CD4-positive, alpha-beta T cell treated with Interleukin-15 for 1 hour (primary cell): ENCODE data around the gene STX16.
A peak's percentile ranks its signal among the peaks of the same experiment; 100 is the strongest.

ENCODE experiments used
- DNase-seq: peaks from one replicate; pipeline ENCODE4 v3.0.0-alpha.2; 2020

STX16 gene

GRCh38 chr20:58678806-58679205, 27.7 kb downstream of the STX16 start:
- DNase-seq = no peak

- no peak for DNase-seq
These were observed 31.8 kb downstream of the STX16 start for GRCh38 chr20:58682656-58683531.

GRCh38 chr20:58684291-58684690, 33.2 kb downstream of the STX16 start:
- no peak for DNase-seq

- no peak for DNase-seq
These were observed 34.9 kb downstream of the STX16 start for GRCh38 chr20:58685988-58686387.

GRCh38 chr20:58688414-58688813, 37.3 kb downstream of the STX16 start:
- DNase-seq = no peak

GRCh38 chr20:58688840-58689239, 37.8 kb downstream of the STX16 start:
- no peak for DNase-seq

GRCh38 chr20:58690396-58691135, 39.5 kb downstream of the STX16 start:
- no peak for DNase-seq

- peak; percentile 82 for DNase-seq
These were observed 40.9 kb downstream of the STX16 start for GRCh38 chr20:58691773-58692578.

- peak; percentile 63 for DNase-seq
These were observed 41.6 kb downstream of the STX16 start, which contains the start of gene NPEPL1 for GRCh38 chr20:58692579-58693225. Gene NPEPL1 (plus strand): TSS chr20:58692800. CDS start chr20:58692901, 101 bp downstream.

- no peak for DNase-seq
These were observed 42.3 kb downstream of the STX16 start for GRCh38 chr20:58693226-58694006.

GRCh38 chr20:58694241-58695083, 43.4 kb downstream of the STX16 start:
- no peak for DNase-seq

- no peak for DNase-seq
These were observed 44.1 kb downstream of the STX16 start for GRCh38 chr20:58695084-58695722.

GRCh38 chr20:58695895-58696375, 44.9 kb downstream of the STX16 start:
- no peak for DNase-seq

GRCh38 chr20:58696411-58696961, 45.4 kb downstream of the STX16 start:
- no peak for DNase-seq

- DNase-seq = no peak
These were observed 46.3 kb downstream of the STX16 start for GRCh38 chr20:58697201-58697866.

- DNase-seq = no peak
These were observed 47.0 kb downstream of the STX16 start for GRCh38 chr20:58697867-58698703.

GRCh38 chr20:58698741-58699622, 47.9 kb downstream of the STX16 start:
- no peak for DNase-seq
